G401.6 (cell line): ENCODE results near the gene AK1.

Source experiments
- FAIRE-seq: peaks from 2 replicates; lab custom pipeline; 2012; peaks lifted over from hg19 to GRCh38; lab: Jason Lieb, UNC

The AK1 gene

GRCh38 chr9:127877566-127877998 is at the start of gene AK1:
Gene AK1, minus strand, starts transcription at chr9:127877675. Its CDS starts 3,058 bp downstream, at chr9:127874617.
- no peak for FAIRE-seq

GRCh38 chr9:127926906-127927200 is 49.4 kb upstream of the AK1 start:
- FAIRE-seq, result no peak

GRCh38 chr9:127925959-127926905 is 48.8 kb upstream of the AK1 start:
- FAIRE-seq, result no peak

GRCh38 chr9:127924736-127925444 is 47.4 kb upstream of the AK1 start:
- no peak for FAIRE-seq

- FAIRE-seq, result no peak
Measured at GRCh38 chr9:127923771-127924170, 46.3 kb upstream of the AK1 start.

- FAIRE-seq, result no peak
Measured at GRCh38 chr9:127923046-127923445, 45.6 kb upstream of the AK1 start.

- FAIRE-seq, result no peak
Measured at GRCh38 chr9:127921557-127922120, 44.2 kb upstream of the AK1 start.

- FAIRE-seq, result no peak
Measured at GRCh38 chr9:127920794-127921193, 43.3 kb upstream of the AK1 start.

- no peak for FAIRE-seq
Measured at GRCh38 chr9:127919253-127919815, 41.9 kb upstream of the AK1 start.

GRCh38 chr9:127918183-127919107 is 41.0 kb upstream of the AK1 start:
- FAIRE-seq, result no peak

GRCh38 chr9:127917603-127918002 is 40.1 kb upstream of the AK1 start:
- FAIRE-seq, result no peak

- no peak for FAIRE-seq
Measured at GRCh38 chr9:127916720-127917581, 39.5 kb upstream of the AK1 start, which contains the start of gene ST6GALNAC4. Gene ST6GALNAC4, minus strand, starts transcription at chr9:127917041. Its CDS starts 622 bp downstream, at chr9:127916419.

- FAIRE-seq, result no peak
Measured at GRCh38 chr9:127915801-127916719, 38.6 kb upstream of the AK1 start.

GRCh38 chr9:127915325-127915752 is 37.9 kb upstream of the AK1 start:
- no peak for FAIRE-seq

GRCh38 chr9:127913682-127914081 is 36.2 kb upstream of the AK1 start:
- FAIRE-seq, result no peak

- no peak for FAIRE-seq
Measured at GRCh38 chr9:127912882-127913281, 35.4 kb upstream of the AK1 start.

- no peak for FAIRE-seq
Measured at GRCh38 chr9:127912296-127912695, 34.8 kb upstream of the AK1 start.

GRCh38 chr9:127910613-127911205 is 33.2 kb upstream of the AK1 start:
- FAIRE-seq, result no peak

GRCh38 chr9:127909839-127910273 is 32.4 kb upstream of the AK1 start:
- no peak for FAIRE-seq
